ENCODE results near the gene HOXD13.

HOXD13 gene

DNA sequence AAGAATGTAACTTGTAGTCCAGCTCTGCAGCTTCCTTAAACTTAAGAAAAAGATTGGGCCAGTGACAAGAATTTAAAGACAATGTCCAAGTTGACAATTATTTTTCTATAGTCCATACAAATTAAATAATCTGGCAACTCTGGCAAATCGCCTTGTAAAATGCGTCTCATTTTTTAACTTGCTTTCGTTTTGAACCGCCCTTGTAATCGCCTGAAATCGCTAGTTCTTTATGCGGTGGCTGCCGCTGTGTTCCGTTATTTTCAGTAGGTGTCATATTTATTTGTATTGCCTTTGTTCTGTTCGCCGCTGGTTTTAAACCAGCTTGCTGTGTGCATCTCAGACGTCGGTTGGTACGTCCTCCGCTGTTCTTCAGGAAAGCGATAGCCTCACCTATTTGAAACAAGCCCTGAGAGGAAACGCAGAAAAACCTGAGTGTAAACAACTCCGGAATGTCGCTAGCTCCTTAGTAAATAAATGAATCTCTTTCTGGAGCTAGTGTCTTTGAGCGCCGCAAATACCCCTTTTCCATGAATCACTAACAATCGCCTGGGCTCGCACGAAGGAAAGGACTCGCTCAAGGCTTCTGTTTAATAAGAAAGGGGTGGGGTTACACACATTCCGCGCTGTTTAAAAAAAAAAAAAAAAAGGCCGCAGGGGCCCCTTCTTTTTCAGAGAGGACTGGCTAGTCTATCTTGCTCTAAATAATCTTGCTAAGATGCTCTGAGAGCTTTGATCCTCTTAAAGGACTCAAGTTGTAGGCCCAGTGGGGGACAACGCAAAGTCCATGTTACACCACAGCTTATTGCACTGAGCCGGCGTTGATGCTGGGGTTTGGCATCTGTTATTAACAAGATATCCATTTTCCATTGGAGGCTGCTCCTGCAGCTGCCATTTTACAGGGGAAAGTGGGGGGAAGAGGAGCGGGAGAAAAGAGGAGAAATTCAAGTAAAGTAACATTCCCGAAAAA, 40.0 kb downstream of the HOXD13 start:
- peak in 1 of 2 experiments; percentile 67 for DNase-seq (ENCODE audit: low read depth in 2 of 2)

DNA sequence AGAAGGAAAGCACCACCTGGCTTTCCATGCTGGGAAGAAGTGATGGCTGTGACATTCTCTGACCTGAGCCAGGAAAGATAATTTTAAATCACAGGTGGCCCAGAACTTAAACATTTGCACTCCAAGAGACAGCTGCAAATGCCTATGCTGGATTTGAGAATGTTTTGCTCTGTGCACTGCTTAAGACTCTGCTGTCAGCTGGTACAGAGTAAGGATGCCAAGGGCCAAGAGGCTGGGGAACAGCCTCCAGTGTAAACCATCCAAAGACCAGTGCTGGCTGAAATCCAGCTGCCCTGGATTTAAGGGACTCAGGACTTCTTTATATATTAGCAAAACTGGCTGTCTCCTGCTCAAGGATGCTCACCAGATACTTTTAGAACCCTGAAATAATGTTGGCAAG, 40.9 kb downstream of the HOXD13 start:
- no peak for DNase-seq (ENCODE audit: low read depth in 2 of 2)

GRCh38 chr2:176134035-176134434, 41.5 kb downstream of the HOXD13 start:
- no peak for DNase-seq (ENCODE audit: low read depth in 2 of 2)

DNA sequence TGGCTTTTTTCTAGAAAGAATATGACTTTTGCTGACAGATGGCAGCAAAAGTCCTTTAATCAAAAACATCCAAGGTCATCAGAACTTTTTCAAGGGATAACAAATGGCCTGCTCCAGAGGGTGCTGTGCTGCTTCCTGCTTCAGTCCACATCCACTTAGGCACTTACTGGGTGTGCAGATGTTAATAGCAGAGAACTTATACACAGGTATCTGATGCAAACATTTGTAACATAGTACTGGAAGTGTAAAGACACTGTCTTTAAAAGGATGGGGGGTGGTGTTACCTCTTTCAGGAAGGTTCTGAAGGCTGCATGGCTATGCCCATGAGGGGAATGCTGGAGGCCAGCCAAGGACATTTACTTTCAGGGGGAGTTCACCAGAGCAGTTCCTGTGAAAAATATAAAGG, 42.5 kb downstream of the HOXD13 start:
- no peak for DNase-seq (ENCODE audit: low read depth in 2 of 2)

GRCh38 chr2:176136374-176137251, 44.1 kb downstream of the HOXD13 start:
- DNase-seq (ENCODE audit: low read depth in 2 of 2), result peak in 1 of 2 experiments; percentile 70

- no peak for DNase-seq (ENCODE audit: low read depth in 2 of 2)
These were observed 44.7 kb downstream of the HOXD13 start for GRCh38 chr2:176137252-176137580.

GRCh38 chr2:176137906-176138305, 45.4 kb downstream of the HOXD13 start:
- DNase-seq (ENCODE audit: low read depth in 2 of 2), result no peak

- no peak for DNase-seq (ENCODE audit: low read depth in 2 of 2)
These were observed 46.0 kb downstream of the HOXD13 start for GRCh38 chr2:176138526-176138922.

DNA sequence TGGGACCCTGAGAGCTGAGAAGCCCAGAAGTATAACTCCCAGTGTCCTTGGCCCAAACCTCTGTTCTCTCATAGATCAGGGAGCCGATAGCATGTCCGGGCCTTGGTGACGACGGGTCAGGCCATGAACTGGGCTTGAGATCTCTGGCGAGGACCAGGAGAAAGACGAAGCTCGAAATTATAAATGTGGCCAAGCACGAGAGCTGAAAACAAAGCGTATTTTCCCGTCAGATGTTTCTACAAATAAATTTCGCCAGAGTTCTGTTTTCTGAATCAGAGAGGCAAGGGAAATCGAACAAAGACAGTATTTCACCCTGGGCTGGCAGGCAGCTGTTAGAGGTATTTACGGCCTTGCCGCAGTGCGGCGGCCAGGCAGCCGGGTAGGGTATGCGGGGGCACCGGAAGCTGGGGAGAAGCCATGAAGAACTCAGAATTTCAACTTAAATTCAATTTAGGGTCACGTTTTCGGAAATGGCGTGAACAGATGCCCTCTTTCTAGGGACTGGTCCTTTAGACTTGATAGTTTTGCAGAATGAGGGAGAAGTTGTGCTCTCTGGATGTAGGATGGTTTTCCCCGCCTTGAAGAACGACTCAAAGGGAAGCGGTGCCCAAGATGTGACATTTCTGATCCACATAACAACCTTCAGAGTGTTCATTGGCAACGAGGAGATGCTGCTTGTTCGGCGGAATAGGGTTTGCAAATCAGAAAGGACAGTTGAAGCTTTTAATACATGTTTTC, 46.6 kb downstream of the HOXD13 start:
- DNase-seq (ENCODE audit: low read depth in 2 of 2), result no peak

- no peak for DNase-seq (ENCODE audit: low read depth in 2 of 2)
These were observed 47.4 kb downstream of the HOXD13 start for GRCh38 chr2:176139661-176140512.

DNA sequence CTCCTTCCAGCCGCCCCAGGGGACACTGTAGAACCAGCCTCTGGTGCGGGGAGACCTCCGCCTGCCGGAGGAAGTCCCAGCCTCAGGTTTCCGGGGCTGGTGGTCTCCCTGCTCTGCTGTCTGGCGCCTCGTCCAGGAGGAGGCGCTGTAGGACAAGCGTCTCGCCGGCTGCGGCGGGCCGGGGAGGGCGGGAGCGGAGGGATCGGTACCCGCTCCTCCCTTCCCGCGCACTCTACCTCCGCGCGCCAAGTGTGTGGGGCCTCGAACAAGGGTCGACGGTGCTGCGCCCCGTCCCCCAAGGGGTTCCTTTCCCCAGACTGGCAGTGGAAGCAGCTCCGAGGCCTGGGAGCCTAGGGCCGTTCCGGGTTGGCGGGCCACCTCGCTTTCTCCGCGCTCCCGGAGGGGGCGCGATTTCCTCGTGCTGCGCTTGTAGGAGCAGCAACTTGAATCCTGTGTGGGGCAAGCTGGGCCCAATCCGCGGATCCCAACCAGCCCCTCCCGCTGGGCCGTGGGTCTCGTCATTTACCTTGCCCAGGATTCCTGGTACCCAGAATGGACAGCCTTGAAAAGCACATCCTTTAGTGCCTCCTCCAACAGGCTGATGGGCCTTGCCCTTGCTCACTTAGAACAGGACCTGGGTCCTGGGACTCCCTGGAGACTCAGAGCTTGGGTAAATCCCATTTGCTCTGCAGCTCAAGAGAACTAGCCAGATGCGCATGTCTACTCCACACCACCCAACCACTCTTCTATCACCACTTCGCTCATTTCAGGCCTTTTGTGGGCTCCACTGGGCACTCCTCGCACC, 48.2 kb downstream of the HOXD13 start:
- peak in 1 of 2 experiments; percentile 63 for DNase-seq (ENCODE audit: low read depth in 2 of 2)

GRCh38 chr2:176142281-176142680, 49.8 kb downstream of the HOXD13 start:
- DNase-seq (ENCODE audit: low read depth in 2 of 2), result no peak
